ENCODE data around the gene CHRD. TPM values are rescaled to one million over a fixed set of nuclear protein-coding genes. Genes with fewer than 3 reads are reported as not detected.

The CHRD gene
- total RNA-seq, 1 experiment from 2014 or later: 1.8 TPM

DNA sequence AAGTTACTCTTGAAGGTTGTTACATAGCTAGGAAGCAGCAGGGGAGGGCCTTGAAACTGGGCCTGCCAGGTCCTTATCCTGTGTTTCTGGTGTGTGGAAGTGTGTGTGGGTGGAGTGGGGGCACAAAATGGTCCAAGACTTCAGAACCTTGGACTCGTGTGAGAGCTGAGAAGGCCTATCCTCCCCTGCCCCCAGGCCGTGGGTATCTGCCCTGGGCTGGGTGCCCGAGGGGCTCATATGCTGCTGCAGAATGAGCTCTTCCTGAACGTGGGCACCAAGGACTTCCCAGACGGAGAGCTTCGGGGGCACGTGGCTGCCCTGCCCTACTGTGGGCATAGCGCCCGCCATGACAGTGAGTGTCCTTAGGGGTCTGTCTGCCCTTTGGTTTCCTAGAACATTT lies 4.5 kb downstream of the CHRD start:
- H3K27me3 ChIP-seq (ENCODE audit: insufficient read depth, low read length): peaks cover 23% of the 10 kb centered on the region
- Mint-ChIP-seq H3K27me3 (ENCODE audit: low read depth) (peaks cover 56% of the 10 kb centered on the region), H3K9me3 (peaks cover 0 to 3% of the 10 kb centered on the region in 2 experiments; a peak in 3 of 5 replicates), H3K4me3 (no peak overlapping the region), H3K36me3 (ENCODE audit: insufficient read depth in 1 of 3, low read depth in 3 of 3) (no peaks in the 10 kb centered on the region), H3K4me1 (peaks cover 3 to 5% of the 10 kb centered on the region in 2 experiments), H3K27ac (no peak overlapping the region)
- no CpG with 5 or more reads among the region's 9 CpGs for WGBS (ENCODE audit: extremely low coverage, insufficient read length, low lambda C conversion rate)
- H3K18ac ChIP-seq (ENCODE audit: insufficient read length, low read depth, low read length): no peak overlapping the region
- H2AK5ac ChIP-seq (ENCODE audit: insufficient read length, low read length): no peak overlapping the region
- H2BK5ac ChIP-seq (ENCODE audit: insufficient read length, low read length): no peak overlapping the region
- no peaks in the 10 kb centered on the region for H3K79me1 ChIP-seq (ENCODE audit: insufficient read depth, low read depth, low read length, poor library complexity, severe bottlenecking)
- H3K4ac ChIP-seq (ENCODE audit: low read depth, low read length): no peak overlapping the region
- H4K20me1 ChIP-seq (ENCODE audit: control insufficient read depth, insufficient read depth, insufficient read length): peaks cover 2% of the 10 kb centered on the region
- H3T11ph ChIP-seq (ENCODE audit: low read length): no peak overlapping the region
- H3K14ac ChIP-seq (ENCODE audit: insufficient read depth, low read length): no peak overlapping the region
- H2BK20ac ChIP-seq (ENCODE audit: low read depth, low read length, poor library complexity, severe bottlenecking): no peak overlapping the region
- H3K9ac ChIP-seq (ENCODE audit: extremely low read depth, insufficient read length, low read length): no peak overlapping the region
- no peak overlapping the region for H4K8ac ChIP-seq (replicated peaks; ENCODE audit: insufficient read length, low read depth, low read length)
- no peaks in the 10 kb centered on the region for H3K79me2 ChIP-seq (ENCODE audit: insufficient read depth, low read length)
- no peak overlapping the region for H3K27ac ChIP-seq (ENCODE audit: insufficient read length, low read depth, low read length)
- TF ChIP-seq, protein P1, sequence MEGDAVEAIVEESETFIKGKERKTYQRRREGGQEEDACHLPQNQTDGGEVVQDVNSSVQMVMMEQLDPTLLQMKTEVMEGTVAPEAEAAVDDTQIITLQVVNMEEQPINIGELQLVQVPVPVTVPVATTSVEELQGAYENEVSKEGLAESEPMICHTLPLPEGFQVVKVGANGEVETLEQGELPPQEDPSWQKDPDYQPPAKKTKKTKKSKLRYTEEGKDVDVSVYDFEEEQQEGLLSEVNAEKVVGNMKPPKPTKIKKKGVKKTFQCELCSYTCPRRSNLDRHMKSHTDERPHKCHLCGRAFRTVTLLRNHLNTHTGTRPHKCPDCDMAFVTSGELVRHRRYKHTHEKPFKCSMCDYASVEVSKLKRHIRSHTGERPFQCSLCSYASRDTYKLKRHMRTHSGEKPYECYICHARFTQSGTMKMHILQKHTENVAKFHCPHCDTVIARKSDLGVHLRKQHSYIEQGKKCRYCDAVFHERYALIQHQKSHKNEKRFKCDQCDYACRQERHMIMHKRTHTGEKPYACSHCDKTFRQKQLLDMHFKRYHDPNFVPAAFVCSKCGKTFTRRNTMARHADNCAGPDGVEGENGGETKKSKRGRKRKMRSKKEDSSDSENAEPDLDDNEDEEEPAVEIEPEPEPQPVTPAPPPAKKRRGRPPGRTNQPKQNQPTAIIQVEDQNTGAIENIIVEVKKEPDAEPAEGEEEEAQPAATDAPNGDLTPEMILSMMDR (conservative IDR thresholded peaks at IDR 0.05): no peak
- no peak overlapping the region for H4K91ac ChIP-seq (ENCODE audit: insufficient read length, low read depth, low read length)
- H3K4me2 ChIP-seq (ENCODE audit: insufficient read depth, insufficient read length, low read length): no peak overlapping the region
- H3K23me2 ChIP-seq (ENCODE audit: insufficient read length, low read depth, low read length, poor library complexity, severe bottlenecking): peaks cover 9% of the 10 kb centered on the region
- H4K5ac ChIP-seq (ENCODE audit: insufficient read length, low read depth, low read length): no peak overlapping the region
- H3K56ac ChIP-seq (ENCODE audit: insufficient read length, low read depth, low read length): no peak overlapping the region
- no peaks in the 10 kb centered on the region for H3K4me1 ChIP-seq (ENCODE audit: insufficient read depth, low read length)
- H2BK12ac ChIP-seq (ENCODE audit: insufficient read length, low read depth, low read length): no peak overlapping the region
- H2BK15ac ChIP-seq (ENCODE audit: low read depth, low read length): no peak overlapping the region
- DNase-seq: no peak
- H2BK120ac ChIP-seq (ENCODE audit: low read depth, low read length, poor library complexity, severe bottlenecking): no peak overlapping the region
- no peak overlapping the region for H2AFZ ChIP-seq (ENCODE audit: low read length)
- H3K9me3 ChIP-seq (ENCODE audit: control insufficient read depth, low read depth, low read length): no peaks in the 10 kb centered on the region
- H3K23ac ChIP-seq (ENCODE audit: insufficient read length, low read depth, low read length): no peak overlapping the region
